Inflammatory macrophage (primary cell): ENCODE data around the gene CAV1.
"Not testable (repeated sequence)": the region's sequence is repeated elsewhere in the genome, so short reads cannot be mapped to it uniquely, and the experiment has no call there.

Experiments used
- DNase-seq, 2 donors: peaks; one replicate each; pipeline ENCODE4 v3.0.0-alpha.2; 2020 to 2022
- total RNA-seq, 18 experiments: gene quantifications; one replicate each; lab custom pipeline; 2026; ENCODE audit warnings: mixed read lengths in 6 of 18, inconsistent platforms in 2 of 18; lab: John Stamatoyannopoulos, UW

CAV1 gene, protein sequence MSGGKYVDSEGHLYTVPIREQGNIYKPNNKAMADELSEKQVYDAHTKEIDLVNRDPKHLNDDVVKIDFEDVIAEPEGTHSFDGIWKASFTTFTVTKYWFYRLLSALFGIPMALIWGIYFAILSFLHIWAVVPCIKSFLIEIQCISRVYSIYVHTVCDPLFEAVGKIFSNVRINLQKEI
- total RNA-seq, result 0 to 0.46 (median 0.02) reads per million in 18 experiments

DNA sequence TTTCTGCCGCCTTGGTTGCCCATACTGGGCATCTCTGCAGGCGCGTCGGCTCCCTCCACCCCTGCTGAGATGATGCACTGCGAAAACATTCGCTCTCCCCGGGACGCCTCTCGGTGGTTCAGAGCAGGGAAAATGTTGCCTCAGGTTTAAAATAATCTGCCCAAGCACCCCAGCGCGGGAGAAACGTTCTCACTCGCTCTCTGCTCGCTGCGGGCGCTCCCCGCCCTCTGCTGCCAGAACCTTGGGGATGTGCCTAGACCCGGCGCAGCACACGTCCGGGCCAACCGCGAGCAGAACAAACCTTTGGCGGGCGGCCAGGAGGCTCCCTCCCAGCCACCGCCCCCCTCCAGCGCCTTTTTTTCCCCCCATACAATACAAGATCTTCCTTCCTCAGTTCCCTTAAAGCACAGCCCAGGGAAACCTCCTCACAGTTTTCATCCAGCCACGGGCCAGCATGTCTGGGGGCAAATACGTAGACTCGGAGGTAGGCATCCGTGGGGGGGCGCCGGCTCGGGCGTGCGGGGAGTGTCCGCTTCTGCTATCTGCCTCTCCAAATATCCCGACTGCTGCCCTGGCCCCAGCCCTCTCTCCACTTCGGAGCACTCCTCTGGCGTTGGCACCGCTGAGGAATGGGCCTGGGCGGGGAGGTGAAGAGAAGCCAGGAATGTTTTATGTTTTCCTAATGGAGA is at the start of gene CAV1:
CAV1 (plus strand) TSS at position 428 of the 689 bp plus-strand sequence; CDS start at position 455, 27 bp downstream.
- no peak for DNase-seq

DNA sequence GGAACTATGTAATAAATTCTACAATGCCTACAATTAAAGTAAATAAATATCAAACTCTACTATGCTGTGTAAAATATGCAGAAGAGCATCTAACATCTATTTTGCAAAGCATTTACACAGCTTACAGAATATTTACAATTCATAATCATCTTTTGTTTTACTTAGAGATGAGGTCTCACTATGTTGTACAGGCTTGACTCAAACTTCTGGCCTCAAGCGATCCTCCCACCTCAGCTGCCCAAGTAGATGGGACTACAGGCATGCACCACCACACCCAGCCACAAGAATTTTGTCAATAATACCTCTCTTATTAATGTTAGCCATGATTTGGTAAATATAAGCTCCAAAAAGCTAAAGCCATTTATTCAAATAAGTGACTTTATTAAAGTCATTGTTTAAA is 47.2 kb upstream of the CAV1 start:
- DNase-seq, result no peak

DNA sequence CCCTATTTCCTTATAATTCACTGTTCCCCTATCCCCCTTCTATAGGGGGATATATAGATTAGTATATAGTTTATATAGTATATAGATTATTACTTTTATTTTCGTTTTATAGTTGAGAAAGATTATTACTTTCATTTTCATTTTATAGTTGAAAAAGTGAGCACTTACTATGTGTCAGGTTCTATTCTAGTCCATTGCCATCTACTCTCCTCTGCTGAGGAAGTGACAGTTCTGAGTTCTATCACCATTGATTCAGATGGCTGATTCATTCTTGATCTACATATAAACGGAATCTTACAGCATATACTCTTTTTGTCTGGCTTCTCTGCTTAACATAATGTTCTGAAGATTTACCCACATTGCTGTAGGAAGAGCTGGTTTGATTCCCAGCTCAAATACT is 46.0 kb upstream of the CAV1 start:
- DNase-seq, result no peak

DNA sequence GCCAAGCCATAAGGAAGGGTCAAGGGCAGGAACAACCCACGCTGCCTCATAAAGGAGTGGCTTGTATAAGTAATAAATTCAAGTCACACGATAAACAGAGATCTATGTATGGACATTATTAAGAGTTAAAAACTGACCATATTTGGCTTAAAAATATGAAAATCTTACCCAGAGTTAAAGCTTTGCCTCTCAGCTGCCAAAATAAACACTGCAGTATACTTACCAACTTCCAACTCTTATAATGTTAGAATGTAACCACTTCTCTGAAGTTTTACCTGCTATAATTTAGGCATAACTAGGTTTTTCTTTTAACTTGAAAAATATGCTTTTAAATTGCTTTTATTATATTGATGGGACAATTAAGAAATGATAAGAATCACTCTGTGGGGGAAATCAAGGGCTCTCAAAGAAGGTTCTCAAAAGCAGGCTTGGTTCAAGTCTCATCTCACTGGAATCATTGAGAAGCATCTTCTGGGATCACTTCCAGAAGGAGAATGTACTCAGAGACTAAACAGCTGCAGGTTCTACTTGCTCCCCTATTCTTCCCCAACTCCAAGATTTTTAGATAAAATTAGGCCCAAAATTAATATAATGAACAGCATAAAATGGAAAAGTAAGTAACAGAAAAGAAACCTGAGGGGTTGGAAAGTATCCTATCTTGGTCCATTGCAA is 41.4 kb upstream of the CAV1 start:
- DNase-seq, result no peak

DNA sequence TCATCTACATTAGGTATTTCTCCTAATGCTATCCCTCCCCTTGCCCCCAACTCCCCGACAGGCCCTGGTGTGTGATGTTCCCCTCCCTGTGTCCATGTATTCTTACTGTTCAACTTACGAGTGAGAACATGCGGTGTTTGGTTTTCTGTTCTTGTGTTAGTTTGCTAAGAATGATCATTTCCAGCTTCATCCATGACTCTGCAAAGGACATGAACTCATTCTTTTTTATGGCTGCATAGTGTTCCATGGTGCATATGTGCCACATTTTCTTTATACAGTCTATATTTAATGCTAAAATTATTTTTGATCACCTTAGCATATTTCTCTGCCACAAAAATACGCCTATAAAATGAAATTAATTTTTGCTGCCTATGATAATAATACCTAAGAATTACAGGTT is 40.4 kb upstream of the CAV1 start:
- DNase-seq, result not testable (repeated sequence)

DNA sequence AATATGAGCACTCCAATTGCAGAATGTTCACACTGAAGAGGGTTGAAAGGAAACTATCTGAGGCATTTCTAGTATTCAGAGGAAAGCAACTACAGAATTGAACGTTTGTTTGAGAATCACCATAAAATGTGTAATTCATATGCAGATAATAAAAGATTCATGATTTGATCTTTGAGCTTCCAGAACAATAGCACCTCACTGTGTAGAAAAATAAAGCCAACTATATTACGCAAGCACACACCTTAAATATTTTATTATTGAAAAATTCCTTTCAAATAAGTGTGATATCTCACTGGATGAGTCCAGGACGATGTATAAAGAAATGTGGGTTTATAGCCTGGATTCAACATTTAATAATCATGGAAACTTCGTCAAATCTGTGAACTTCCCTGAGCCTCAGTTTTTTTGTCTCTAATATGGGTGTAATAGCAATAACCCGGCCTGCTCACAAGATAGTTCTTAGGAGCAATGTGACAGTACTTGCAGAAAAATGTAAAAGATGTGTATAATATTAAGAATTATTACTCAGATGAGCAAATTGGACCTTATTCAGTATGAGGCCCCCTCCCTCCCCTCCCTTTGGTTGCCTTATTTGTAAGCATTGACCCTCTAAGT is 36.8 kb upstream of the CAV1 start:
- no peak for DNase-seq

DNA sequence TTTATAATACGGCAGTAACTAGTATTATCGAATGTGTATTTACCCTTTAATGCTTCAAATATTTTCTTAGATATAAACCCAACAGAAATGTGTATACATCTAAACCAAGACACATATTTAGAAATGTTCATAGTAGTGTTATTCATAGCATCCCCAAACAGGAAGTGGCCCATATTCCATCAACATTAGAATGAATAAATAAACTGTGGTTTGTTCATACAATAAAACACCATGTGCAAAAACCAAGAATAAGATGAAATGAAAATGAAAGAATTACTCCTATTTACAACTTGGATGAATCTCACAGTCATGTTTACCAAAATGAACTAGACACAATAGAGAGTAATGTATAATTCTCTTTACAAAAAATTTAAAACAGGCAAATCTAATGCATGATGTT is 34.5 kb upstream of the CAV1 start:
- no peak for DNase-seq

DNA sequence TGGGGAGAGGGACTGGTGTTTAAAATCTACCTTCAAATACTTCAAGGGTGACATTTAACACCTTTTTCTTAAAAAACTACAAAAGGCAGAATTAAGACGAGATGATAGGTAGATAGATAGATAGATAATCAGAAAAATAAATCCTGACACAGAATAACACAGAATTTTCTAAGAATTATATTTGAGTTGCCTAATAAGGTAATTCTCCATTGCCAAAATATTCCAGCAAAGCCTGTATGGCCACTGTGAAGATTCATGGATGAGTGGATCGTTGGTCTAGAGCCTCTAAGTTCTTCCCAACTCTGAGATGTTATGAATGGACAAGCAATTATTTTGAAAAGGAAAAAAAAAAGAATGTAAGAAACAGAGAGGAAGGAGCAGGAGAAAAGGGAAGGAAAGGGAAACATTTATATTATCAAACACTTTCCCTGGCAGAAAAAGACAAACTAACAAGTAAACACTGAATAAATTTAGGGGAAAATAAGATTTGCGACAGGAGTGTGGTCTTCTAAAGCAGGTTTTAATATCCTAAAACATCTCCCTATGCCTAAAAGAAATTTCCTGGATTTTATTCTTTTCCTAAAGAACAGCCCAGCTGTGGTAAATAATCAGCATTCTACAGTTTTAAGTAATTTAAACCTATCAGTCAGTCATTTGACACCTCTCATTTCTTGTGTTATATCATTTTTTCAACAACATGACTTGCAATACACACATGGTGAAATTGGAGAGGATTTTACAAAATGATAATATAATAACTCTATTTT is 32.8 kb upstream of the CAV1 start:
- no peak for DNase-seq

DNA sequence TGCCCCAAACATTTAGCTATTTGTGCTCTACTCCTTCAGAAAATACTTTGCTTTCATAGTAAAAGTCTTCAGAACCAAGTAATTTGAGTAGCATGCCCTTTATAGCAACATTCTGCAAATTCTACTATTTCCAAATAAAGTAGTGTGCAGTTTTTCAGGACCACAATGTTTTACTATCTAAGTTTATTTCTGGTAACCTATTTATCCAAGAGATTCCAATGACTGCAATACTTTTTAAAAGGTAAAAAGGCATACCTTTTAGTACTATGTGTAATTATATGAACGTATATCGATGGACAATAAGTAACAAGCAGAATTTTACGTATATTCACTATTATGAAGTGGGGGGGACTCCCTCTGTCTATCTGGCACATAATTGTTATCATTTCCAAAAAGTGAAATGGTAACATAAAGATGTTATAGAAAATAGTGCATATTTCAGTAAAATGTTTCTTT is 32.2 kb upstream of the CAV1 start:
- no peak for DNase-seq

DNA sequence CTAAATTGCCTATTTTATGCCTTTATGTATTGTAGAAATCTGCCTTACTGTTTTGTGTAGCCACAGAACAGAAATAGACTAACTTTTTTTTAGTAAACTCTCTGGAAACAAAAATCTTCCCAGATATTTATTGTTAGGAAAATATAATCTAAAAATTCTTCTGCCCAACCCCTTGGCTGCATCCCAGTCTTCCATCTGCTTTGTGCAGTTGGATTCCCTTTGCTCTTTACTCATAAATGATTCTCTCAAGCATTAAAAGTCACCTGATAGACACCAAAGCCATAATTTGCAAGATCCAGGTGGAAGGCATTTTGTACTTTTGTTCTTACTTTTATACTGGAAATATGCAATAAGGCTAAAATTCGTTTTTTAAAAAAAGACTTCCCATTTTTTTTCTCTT is 31.4 kb upstream of the CAV1 start:
- no peak for DNase-seq

DNA sequence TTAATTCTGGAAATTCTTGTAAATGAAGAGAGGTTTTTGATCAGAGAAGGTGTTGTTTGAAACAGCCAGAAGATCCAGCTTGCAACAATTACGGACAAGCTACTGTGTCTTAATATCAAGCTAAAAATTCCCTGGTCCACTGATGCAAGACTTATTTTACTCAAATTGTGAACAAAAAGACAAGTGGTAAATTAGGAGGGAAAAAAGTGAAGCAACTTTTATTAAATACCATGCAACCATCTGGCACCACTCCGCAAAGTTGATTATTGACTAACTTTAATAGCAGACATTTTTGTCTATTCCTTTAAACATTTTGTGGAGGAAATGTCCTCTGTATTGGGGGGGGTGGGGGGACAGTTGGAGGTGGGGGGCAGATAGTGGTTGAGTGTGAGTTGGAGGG is 30.4 kb upstream of the CAV1 start:
- DNase-seq, result no peak

DNA sequence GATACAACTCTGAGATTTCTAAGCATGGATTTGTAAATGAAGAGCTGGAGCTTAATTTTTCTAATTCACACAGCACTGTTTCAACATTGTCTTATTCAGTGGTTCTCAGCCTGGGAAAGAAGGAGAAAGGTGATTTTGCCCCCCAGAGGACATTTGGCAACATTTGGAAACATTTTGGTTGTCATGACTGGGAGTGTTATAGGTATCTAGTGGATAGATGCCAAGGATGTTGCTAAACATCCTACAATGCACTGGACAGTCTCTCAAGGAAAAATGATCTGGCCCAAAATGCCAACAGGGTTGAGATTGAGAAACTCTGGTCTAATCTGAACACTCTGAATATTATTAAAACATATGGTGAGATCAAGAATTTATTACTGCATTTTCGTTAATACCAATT is 29.1 kb upstream of the CAV1 start:
- no peak for DNase-seq

DNA sequence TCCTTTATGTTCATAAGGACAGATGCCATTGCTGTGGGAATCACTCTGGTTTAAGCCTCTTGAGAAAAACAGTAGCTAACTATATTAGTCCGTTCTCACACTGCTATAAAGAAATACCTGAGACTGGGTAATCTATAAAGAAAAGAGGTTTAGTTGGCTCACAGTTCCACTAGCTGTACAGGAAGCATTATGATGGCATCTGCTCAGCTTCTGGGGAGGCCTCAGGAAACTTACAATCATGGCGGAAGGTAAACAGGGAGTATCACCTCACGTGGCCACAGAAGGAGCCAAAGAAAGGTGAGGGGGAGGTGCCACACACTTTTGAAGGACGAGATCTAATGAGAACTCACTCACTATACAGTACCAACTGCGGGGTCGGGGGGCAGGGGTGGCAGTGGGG is 28.2 kb upstream of the CAV1 start:
- no peak for DNase-seq

DNA sequence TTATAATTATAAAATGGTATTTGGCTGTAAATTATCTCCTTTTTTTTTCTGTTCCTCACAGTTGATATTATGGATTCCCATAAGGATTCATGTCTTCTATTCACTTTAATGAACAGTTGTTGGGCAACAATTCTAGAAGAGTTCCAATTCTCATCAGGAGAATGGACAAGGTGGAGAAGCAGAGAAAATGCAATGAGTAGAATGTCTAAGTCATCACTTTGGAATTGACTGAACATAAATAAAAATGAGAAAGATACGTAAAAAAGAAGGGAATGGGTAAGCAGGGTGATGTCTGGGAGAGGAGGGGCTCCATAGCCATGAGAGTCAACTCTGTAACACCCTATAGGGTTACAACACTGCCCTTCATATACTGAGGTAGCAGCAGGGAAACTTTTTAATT is 27.1 kb upstream of the CAV1 start:
- no peak for DNase-seq

DNA sequence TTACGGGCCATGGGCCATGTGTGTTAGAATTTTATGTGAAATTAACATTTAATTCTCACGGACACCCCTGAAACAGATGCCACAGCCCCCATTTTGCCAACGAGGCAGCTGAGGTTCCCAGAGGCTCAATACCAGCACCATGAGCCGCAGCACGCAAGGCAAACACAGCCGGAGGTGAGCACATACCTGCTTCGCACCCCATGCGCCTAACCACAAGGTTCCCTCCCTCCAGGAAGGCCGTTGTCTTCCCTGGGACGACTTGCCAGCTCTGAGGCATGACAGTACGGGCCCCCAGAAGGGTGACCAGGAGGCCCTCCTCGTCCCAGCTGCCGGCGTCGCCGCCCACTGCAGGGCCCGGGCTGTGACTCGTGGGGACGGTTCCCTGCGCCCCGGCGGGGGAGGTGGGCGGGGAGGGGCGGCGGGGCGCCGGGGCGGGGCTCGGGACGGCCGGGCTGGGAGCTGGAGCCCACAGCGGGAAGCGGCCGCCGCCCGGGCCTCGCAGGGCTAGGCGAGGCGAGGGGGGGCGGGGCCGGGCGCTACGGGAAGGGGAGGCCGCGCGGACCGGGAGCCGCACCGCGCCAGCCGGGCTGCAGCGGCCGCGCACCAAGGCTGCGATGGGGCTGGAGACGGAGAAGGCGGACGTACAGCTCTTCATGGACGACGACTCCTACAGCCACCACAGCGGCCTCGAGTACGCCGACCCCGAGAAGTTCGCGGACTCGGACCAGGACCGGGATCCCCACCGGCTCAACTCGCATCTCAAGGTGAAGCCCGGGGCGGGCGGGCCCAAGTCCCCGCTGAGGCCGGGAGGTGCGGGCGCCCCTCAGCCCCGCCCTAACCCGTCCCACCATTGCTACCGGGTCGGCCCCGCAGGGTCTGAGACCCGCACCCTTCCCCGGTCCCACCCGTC is 25.4 kb upstream of the CAV1 start, which contains the start of gene CAV2:
CAV2 (plus strand) TSS at position 571 of the 910 bp plus-strand sequence; CDS start at position 615, 44 bp downstream.
- DNase-seq, result peak in 1 of 2 donors; percentile 35

DNA sequence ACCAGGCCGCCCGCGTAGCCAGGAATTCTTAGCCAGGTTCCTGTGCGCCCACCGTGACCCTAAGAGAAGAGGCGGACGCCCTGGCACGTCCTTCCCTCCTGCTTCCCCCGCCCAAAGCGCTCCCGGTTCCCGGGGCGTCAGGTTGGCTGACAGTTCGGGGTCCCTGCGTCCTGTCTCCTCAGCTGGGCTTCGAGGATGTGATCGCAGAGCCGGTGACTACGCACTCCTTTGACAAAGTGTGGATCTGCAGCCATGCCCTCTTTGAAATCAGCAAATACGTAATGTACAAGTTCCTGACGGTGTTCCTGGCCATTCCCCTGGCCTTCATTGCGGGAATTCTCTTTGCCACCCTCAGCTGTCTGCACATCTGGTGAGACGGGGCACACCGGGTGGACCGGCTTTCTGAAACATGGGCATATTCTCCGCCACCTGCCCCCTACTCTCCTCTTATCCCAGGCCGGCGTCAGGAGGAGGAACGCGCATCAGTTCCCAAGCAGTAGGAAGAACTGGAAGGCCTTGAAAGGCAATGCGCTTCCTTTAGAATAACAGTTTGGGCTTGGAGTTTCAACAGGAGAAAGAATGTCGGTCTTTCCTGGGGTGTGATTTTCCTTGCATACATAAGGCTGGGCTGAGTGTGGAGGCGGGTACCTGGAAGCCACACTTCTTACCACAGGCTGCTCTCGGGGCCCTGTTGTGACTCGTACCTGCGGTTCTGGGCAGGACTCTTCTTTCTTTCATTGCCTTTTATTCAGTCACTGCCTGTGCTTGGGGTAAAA is 24.6 kb upstream of the CAV1 start:
- DNase-seq, result no peak

DNA sequence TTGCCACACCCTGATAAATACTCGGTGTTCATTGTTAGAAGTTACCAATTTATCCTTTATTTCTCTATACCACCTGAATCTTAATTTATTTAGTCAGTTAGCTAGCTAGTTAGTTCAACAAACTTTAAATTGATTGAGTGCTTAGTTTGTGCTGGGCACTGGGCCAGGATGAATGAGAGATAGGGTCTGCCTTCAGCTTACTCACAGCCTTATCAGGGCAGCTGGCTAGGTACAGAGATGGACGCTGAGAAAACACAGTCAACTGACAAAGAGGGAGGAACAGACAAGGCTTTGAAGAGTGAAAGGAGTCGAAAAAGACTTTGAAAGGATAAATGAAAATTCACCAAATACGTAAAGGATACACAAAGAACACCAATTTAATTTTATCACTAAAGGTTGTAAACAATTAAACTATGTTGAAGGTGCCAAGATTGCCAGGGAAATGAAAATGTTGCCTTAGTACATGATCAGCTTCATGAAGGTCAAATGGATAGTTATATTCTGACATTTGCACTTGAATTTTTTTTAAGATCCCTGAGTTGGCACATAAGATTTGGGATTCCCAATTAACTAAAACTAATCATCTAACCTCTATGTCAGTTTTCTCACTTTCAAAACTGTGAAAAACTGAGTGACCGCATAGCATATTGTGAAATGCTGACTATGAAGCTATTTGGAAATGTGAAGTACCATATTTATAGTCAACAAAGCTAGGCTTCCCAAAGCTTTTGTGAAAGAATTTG is 23.2 kb upstream of the CAV1 start:
- no peak for DNase-seq

DNA sequence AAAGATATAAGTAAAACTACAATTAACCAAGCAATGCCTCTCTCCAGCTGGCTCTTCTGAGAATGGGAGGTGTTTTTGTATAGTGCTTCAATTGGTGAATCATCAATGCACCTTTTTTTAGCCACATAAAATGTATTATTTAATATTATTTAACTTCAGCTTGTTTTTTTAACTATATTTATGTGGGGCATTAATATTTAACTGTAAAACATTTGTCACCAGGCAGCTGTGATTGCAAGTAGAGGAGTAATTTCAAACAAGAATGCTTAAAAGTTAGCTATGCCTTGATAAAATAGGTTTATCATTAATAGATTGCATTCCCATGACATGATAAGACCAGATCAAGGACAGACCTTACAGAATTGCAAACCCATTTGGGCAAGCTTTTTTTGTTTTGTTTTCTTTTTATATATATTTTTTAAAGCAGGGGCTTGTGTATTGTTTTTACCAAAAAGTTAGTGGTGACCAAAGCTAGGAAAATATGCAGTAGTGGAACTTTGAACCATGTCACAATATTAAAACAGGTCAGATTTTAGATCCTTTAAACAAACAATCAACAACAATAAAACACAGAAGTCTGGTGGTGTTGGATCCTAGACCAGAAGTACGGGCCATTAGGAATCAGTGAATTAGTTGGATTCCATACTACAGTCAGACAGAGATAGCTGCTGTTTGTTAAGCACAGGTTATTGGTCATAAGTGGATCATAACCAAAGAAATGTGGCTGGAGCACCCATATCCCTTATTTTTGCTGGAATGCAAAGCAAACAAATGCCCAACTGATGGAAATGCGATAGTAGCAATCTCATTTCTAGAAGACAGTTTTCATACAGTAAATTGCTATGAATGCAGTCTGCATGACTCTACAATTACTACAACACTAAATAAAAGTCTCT is 22.4 kb upstream of the CAV1 start:
- DNase-seq, result no peak

DNA sequence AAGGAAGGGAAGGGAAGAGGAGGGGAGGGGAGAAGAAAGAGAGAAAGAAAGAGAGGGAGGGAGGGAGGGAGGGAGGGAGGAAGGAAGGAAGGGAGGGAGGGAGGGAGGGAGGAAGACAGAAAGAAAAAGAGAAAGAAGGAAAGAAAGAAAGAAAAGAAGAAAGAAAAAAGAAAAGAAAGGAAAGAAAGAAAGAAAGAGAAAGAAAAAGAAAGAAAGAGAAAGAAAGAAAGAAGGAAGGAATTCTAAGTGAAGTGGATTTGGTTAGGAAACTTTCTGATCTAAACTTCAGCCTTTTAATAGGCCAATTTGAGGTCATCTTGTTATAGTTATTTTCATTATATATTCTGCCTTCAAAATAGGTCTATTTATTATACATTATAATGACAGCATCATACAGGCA is 21.0 kb upstream of the CAV1 start:
- no peak for DNase-seq
